GM19395 (cell line): ENCODE results near the gene SPATA16.

Experiments used
- ATAC-seq: cut with Tn5 transposase; IDR thresholded peaks from one replicate; pipeline ENCODE4 v1.9.1; 2021; ENCODE audit warnings: mild to moderate bottlenecking, moderate library complexity; ENCODE audit not compliant: unreplicated experiment

Gene SPATA16

DNA sequence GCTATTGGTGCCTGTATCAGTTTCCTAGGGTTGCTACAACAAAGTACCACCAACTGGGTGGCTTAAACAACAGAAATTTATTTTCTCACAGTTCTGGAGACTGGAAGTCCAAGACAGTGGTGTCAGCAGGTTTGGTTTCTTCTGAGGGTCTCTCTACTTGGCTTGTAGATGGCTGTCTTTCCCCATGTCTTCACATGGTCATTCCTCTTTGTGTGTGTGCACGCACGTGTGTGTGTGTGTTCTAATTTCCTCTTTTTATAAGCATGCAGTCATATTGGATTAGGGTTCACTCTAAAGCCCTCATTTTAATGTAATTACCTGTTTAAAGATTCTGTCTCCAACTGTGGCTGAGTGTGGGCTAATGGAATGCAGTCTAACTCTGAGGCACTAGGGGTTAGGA is 182.5 kb downstream of the SPATA16 start:
- ATAC-seq: no peak

DNA sequence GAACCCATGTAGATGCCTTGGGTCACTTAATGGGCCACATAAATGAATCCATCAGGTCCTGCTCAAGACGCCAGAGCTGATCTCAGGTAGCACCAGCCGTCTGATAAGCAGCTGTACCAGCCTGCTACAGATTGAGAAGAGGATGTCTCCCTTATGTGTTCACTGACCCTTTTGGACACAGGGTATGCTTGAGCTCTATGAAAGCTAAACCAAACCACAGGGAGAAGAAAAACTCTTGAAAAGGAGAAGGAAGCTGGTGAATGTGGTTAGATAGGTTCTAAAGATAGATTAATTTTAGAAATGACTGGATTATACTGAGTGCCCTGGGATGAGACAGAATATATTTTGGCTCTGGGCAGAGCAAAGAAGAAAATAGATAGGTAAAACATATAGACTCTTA is 187.5 kb downstream of the SPATA16 start:
- no peak for ATAC-seq

DNA sequence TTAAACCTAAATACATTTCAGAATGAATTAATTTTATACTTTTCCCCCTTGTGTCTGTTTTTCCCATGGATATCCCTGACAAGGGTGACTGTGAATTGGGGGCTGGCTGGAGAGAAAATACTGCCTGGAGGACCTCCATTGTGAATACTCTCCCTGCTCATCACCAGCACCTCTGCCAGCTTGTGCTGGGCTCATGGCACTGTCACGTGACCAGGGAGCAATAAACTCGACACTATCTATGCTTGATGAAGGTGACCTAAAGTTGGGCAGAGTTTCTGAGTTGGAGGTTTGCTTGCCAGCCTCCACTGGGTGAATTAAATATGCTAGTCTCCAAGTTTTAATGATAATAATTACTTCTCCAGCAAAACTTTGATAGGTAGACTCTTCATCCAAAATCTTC is 189.5 kb downstream of the SPATA16 start:
- no peak for ATAC-seq

DNA sequence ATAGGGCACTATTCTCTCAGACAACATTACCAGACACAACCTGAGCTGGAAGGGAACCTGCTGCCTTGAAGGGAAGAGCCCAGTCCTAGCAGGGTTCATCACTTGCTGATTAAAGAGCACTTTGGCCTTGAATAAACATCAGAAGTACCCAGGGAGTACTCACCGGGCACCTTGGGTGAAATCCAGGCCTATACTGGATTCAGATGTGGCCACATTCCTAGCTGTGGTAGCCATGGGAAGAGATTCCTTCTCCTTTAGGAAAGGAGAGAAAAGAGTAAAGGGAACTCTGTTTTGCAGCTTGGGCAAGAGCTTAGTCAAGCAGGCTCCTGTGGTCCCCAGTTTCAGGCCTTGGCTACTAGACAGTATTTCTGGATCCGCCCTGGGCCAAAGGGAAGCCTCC is 195.0 kb downstream of the SPATA16 start:
- ATAC-seq: no peak

DNA sequence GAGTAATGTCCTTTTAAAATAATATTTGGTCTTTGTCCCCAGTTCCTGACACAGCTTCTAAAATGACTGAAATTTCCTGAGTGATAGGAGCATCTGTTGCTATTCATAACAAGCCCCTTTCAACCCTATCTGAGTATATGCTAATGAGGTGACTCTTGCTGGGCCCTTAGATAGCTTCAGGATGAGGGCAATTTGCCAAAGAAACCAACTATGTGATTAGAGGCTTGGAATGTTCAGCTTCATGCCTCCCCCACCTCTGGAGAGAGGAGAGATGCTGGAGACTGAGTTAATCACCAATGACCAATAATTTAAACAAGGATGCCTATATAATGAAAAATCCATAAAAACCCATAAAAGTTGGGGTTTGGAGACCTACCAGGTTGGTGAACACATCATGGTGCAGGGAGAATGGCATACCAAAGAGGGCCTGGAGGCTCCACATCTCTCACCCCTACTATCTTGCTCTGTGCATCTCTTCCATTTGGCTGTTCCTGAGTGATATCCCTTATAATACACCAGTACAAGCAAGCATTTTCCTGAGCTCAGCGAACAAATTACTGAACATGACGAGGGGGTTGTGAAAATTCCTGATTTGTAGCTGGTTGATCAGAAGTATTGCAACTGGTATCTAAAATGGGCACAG is 201.3 kb downstream of the SPATA16 start:
- ATAC-seq: no peak

DNA sequence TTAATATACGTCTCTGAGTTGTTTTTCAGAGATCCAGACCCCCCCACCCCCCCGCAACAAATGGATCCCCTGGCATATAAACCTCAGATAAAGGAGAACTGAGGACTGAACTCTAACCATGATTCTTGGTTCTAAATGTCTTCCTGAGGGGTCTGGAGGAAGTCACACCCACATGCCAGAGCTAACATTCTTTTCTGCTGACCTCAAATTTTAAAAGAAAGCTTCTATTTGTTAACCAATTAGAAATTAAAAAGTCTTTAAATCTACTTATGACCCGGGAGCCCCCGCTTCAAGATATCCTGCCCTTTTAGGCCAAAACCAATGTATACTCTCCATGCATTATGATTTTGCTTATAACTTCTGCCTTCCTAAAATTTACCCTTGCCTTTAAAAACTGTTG is 202.2 kb downstream of the SPATA16 start:
- ATAC-seq: no peak

DNA sequence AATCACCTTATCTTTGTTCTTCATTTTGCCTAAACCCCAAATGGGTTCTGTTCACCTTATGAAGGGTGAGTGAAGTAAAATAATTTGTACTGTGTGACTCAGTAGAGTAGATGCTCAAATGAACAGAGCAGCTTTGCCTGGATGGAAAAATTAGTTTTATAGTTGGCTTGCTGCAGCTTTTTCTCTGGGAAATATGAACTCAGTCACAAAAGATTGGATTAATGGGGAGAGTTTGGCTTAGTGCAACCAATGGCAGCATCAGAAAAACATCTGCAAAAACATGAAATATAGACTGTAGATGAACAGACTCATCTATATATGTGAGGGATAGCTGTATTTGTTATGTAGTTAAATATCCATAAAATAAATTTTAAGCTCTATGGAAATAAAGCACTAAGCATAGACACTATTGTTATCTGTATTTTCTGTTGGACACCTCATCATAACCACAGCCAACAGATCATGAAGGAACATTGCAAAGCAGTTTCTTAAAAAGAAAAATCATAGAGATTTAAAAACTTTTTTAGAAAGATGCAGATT is 209.2 kb downstream of the SPATA16 start:
- ATAC-seq: no peak

DNA sequence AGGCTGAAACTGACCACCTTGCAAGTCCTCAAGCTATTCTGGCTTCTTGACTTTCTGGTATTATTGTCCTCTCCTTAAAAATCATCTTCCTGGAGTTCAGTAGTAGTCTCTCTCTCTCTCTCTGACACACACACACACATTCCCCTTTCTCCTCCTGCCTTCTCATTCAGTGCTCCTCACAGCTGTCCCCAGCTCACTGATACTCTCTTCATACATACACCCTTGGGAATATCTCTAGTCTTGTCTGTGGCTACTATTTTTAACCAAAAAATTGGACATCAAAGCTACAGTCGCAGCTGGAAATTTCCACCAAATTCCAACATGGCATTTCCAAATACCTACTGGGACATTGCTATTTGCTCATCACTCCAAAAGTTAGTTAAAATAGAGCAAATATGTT is 211.6 kb downstream of the SPATA16 start:
- no peak for ATAC-seq

DNA sequence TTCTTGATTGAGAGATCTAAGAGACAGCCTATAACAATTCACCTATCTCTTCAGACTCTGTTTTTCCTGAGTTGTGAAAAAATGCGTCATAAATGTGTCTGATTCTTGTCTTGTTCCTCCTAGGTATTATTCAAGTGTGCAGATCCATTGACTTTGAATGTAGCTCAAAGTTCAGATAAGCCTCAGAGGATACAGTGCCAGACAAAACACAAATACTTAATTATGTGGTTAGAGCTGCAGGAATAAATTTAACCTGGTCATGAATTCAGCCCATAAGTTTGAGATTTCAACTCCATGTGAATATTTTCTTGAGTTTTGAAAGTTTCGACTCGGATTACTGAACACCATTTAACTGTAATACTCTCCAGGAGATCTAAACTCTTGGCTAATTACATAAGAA is 216.5 kb downstream of the SPATA16 start:
- no peak for ATAC-seq

DNA sequence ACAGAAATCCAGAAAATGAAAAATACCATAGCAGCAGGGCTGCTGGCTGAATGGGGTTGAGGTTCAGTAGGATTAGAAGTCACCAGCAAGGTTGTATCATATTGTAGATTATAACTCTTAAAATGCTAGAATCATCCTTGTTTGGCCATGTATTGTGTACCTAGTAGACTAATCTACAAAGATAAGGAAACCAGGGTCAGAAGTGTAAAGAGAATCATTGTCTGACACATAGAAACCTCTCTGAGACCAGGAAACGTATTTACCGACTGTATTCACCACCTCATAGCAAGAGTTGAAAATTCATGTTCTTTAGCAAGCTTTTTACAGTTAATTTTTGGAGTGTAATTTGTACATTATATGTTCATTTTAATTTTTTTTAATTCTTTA is 221.7 kb downstream of the SPATA16 start:
- no peak for ATAC-seq

DNA sequence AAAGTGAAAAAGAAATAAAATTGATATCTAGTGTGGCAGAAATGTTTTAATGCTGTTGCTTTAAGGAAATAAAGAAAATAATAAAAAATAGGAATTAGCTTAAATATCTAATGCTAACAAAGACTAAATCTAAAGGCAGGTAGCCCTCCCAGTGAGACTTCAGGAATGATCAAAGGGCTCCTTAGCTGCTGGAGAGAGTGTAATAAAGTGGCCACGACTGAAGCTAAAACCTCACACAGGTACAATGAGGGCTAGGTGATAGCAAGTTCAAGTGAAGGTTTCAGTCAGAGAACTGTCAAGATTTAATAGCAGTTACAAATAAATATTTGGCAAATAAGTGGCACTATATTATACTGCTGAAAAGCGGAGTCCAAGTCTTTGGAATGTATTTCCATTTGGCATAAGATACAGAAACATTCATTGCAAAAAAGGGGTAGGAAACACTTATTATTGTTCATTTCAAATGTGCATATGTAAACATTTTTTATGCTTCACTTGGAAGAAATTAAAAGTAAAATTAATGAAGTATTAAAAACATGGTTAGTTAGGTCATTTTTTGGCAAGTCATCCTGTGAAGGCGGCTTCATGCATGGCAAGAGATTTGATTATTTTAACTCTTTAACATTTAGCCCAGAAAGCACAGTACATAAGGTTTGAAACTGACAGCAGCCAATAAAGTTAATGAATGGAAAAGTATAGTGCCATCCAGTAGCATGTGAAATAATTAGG is 222.3 kb downstream of the SPATA16 start:
- no peak for ATAC-seq

DNA sequence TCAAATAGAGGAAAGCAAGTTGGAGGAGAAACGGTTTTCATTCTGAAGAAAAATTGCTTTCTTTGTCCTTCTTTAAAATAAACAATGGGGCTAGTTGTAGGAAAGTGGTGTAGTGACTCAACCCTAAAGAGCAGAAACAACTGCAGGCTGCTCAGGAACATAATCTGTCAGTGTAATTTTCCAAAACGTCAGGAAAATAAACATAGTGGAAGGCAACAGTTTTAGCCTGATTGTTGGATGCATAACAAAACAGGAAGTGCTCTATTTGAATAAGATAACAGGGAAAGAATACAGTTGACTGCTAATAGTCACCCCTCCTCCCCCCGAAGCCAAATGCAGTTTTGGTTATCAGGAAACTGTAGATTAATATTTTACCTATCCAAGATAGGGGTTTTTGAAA is 222.9 kb downstream of the SPATA16 start:
- no peak for ATAC-seq

DNA sequence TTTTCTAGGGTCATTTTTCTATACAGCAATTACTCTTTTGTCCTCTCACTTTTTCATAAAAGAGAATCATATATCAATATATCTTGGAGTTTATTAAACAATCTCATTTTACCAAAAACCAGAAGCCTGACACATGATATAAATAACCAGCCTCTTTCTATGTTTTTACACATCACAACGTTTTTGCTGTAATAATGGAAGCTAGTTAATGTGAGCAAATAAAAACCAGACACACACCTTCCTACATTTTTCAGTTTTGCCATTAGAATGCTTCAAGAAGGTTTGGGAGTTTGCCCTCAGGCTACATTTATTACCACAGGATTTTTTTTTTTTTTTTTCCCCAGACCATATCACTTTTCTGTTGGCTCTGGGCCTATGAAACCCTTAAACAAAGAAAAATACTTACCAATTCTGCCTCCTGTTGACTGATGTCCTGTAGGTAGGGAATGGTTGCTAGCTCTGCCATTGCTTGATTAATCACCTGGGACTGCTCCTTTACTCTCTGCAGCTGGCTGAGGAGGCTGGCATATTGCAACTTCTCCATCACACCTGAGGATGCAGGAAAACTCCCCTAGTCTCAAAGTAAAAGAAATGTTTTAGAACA is 225.0 kb downstream of the SPATA16 start:
- ATAC-seq: no peak

DNA sequence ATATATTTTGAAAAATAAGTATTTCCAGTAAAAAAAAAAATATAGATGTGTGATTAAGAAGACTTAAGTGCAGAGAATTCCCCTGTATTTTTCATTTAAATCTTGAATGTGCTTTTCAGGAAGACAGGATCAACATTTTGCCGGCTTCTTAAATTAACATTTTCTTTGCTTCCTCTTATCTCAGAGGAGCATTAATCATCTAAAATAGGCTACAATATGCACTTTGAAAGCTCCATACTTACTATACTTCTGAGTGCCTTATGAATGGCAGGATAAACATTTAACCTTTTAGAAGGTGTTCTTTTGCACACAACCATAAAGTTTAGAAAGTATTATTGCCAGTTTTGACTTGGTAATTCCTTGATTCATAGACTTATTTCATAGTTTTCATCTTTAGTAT is 226.2 kb downstream of the SPATA16 start:
- ATAC-seq: no peak

DNA sequence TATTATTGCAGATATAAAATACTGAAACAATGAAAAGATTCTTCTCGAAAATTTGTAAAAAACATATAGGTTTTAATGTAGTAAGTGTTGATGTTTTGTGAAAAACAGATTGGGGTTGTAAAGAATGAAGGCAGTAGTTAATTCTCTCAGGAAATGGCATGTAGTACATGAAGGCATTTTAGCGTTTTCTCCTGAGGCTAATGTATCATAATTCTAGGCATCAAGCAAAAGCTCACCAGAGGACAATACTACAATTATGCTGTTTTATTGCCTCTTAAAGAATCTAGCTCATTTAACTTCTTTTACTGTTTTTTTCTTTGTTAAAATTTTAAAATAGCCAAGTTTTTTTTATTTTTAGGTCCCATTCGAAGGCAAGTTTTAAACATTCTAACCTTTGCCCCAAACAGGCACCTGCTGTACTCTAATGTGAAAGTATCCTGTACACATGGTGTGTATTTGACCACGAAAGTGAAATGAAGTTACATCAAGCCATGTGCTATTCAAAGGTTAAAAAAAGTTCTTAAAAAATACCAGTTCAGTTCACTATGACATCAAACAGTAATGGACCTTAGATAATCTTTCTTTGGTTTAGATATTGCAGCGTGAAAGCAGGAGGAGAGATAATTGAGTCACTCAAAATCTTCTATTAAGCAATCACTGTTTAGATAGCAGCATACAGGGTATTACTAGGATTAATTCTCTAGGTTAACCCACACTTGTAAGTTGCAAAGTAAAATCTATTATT is 227.0 kb downstream of the SPATA16 start:
- no peak for ATAC-seq

DNA sequence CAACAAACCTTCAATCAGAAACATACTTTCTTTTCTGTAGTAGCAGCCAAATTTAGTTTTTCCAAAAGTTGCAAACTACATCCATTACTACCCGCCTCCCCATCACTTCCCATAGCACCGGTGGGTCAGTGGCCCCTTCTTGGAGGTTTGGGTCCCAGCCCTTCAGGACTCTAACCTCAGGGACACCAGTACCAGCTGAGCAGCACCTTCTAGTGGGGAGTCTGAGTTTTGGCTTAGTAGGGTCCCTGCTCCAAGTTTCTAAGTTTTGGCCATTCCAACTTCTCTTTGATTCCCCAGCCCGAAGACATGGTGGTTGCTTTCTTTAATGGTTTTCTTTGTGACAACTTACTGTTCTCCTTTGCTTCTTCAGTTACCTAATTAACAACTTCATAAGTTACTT is 229.9 kb downstream of the SPATA16 start:
- no peak for ATAC-seq

DNA sequence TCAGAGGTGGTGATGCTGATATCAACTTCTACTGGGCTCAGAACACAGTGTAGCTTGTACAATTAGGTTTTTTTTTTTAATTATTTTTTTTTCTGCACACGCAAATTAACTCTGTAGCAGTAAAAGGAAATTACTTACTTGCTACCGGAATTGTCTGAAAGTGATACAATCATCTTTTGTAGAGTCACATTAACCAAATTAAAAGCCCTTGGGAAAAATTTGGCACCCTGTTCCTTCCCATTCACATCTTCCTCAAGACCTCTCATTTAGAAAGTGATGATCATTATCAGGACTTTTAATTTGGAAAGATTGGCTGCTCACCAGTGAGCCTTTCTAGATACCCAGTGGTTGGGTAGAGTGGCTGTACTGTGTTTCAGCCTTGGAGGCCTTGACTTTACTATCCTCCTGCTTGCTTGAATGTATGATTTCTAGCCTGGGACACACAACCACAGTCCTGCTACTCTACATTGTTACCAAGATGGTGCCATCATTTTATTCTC is 232.2 kb downstream of the SPATA16 start:
- ATAC-seq: no peak

DNA sequence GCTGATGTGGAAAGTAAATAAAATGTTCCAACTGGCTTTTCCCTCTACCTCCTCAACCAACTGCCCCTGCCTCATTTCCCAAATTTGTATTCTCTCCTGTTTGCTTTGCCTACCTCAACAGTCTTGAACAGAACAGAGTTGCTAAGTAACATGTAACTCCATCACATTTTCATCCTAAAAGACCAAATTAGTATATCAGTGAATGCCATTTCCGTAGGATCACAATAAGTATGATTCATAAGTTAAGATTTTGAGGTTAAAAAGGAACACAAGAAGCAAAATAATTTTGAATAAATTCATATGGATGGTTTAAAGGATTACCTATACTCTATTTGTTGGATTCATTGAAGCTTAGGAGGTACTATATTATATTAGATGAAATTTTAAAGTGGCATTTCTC is 235.6 kb downstream of the SPATA16 start:
- no peak for ATAC-seq

DNA sequence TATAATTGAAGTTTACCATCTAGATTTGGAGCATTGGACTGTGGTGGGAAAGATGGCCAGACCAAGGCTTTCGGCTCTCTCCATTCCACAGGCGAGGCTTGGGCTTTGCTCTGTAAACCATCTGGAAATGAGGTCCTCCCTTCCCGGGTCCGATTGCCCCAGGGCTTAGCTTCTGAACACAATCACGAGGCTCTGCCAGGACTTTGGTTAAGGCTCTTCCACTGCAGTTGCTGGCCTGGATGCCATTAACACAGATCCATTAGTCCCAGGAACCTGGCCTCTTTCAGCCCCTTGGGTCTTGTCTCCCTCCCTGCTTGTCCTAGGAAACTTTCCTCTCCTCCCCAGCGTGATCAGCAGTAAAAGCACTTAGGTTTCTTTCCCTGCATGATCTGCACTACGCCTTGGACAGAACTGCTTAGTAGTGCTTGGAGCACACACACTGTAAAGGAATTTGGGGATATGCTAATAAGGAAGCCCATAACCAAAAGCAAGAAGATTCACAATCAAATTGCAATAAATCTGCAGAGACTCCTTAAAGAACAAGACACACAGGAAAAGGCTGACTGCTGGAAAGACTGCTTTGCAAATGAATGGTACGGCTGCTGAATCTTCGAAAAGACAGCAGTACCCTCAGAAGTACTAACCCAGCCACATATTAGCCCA is 236.2 kb downstream of the SPATA16 start:
- no peak for ATAC-seq

DNA sequence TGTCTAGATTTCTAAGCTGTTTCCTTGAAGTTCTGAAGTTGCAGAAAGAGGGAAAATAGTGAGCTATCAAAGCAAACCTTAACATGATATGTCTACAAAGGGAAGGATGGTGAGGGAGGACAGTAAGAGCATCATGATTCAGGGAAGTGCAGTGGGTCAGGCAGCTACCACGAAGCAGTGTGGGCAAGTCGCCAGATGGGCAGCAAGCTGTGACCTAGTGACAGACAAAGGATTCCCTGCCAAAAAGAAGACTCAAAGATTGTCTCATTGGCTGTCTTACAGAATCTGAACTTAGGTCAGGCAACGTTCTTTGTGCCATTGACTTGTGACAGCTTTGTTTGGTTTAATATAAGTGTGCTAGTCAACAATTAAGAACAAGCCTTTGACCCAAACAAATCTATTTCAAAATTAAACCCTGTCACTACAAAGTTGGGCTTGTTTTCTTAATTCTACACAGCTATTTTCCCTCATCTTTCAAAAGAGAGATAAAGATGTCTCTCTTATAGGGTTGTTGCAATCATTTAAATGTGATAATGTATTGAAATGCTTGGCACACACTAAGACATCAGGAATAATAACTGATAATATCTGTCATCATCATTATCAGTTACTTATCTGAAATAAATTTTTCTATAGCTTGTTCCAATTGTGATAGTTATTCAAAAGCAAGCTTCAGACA is 237.3 kb downstream of the SPATA16 start:
- no peak for ATAC-seq
